Neural cell (in vitro differentiated cells): Measurements from ENCODE around the gene ADSS2.

Source experiments
- EP300 ChIP-seq: fragments of 450-650 bp; conservative IDR thresholded peaks from 2 replicates; pipeline ENCODE4 v1.6.1; 2014; ENCODE audit warnings: antibody characterized with exemption, mild to moderate bottlenecking, moderate library complexity; ENCODE audit not compliant: poor library complexity, severe bottlenecking
- EZH2 ChIP-seq: fragments of 200-600, 300-800 bp; shearing (Covaris generic), sonication (generic); IDR thresholded peaks from 2 replicates; pipeline ENCODE4 v1.6.1; 2014; ENCODE audit warnings: antibody characterized with exemption, low read length, borderline replicate concordance, mild to moderate bottlenecking; ENCODE audit not compliant: insufficient read depth, poor library complexity, severe bottlenecking
- MXI1 ChIP-seq: fragments of 450-650 bp; conservative IDR thresholded peaks from 2 replicates; pipeline ENCODE4 v1.6.1; 2014; ENCODE audit warnings: antibody characterized with exemption, mild to moderate bottlenecking; ENCODE audit not compliant: poor library complexity, severe bottlenecking
- POLR2AphosphoS5 ChIP-seq: IDR thresholded peaks from 2 replicates; pipeline ENCODE4 v1.6.1; 2012
- RAD21 ChIP-seq: fragments of 450-650 bp; conservative IDR thresholded peaks from 2 replicates; pipeline ENCODE4 v1.6.1; 2014; ENCODE audit warnings: antibody characterized with exemption, mild to moderate bottlenecking, moderate library complexity
- REST ChIP-seq: IDR thresholded peaks from 2 replicates; pipeline ENCODE4 v1.6.1; 2012; ENCODE audit warnings: borderline replicate concordance
- SMC3 ChIP-seq: fragments of 450-650 bp; conservative IDR thresholded peaks from 2 replicates; pipeline ENCODE4 v1.6.1; 2014; ENCODE audit warnings: antibody characterized with exemption, mild to moderate bottlenecking, moderate library complexity; ENCODE audit not compliant: poor library complexity
- TAF1 ChIP-seq: IDR thresholded peaks from 2 replicates; pipeline ENCODE4 v1.6.1; 2012; ENCODE audit warnings: low read depth
- TF ChIP-seq, protein P1 (sequence below): fragments of 450-650 bp; IDR thresholded peaks from 2 replicates; pipeline ENCODE4 v1.5.1; 2014; ENCODE audit warnings: antibody characterized with exemption, mild to moderate bottlenecking, moderate library complexity; ENCODE audit not compliant: poor library complexity, severe bottlenecking

DNA sequence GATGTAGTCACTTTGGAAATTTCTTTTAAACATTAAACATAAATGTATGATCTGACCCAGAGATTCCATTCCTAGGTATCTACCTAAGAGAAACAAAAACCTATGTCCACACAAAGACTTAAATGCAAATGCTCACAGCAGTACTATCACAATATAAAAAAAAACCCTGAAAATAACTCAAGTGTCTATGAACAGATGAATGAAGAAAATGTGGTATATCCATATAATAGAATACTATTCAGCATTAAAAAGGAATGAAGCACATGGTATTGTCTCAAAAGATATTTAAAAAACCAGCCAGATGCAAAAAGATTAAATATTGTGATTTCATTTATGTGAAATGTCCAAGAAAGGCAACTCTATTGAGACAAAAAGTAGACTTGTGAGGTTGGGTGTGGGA is 48.3 kb downstream of the ADSS2 start:
- TF ChIP-seq RAD21 (no peak), EP300 (no peak), SMC3 (no peak), EZH2 (no peak), REST (no peak), POLR2AphosphoS5 (no peak), MXI1 (no peak), TAF1 (no peak)
- TF ChIP-seq, protein P1, sequence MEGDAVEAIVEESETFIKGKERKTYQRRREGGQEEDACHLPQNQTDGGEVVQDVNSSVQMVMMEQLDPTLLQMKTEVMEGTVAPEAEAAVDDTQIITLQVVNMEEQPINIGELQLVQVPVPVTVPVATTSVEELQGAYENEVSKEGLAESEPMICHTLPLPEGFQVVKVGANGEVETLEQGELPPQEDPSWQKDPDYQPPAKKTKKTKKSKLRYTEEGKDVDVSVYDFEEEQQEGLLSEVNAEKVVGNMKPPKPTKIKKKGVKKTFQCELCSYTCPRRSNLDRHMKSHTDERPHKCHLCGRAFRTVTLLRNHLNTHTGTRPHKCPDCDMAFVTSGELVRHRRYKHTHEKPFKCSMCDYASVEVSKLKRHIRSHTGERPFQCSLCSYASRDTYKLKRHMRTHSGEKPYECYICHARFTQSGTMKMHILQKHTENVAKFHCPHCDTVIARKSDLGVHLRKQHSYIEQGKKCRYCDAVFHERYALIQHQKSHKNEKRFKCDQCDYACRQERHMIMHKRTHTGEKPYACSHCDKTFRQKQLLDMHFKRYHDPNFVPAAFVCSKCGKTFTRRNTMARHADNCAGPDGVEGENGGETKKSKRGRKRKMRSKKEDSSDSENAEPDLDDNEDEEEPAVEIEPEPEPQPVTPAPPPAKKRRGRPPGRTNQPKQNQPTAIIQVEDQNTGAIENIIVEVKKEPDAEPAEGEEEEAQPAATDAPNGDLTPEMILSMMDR: no peak
